OCI-LY3 (cell line): ENCODE measurements around the gene MOCOS.

Experiments used
- H2AFZ ChIP-seq: fragments of 200-600, 300-600 bp; shearing (Covaris generic); 2 replicates; pipeline ENCODE4 v1.6.0; 2014; ENCODE audit warnings: antibody characterized with exemption, low read depth, low read length
- H3K27ac ChIP-seq: fragments of 200-600, 300-600 bp; sonication (generic); 2 replicates; pipeline ENCODE4 v1.5.1; 2014; ENCODE audit warnings: mild to moderate bottlenecking, low read length, moderate library complexity, mixed read lengths
- H3K27me3 ChIP-seq: fragments of 200-600, 300-600 bp; sonication (generic); 2 replicates; pipeline ENCODE4 v1.6.1; 2014; ENCODE audit warnings: low read depth, low read length, mixed read lengths
- H3K36me3 ChIP-seq: fragments of 200-600, 300-600 bp; sonication (generic); replicated peaks from 2 replicates; pipeline ENCODE3; 2014; ENCODE audit warnings: low read depth, low read length, mixed read lengths
- H3K4me1 ChIP-seq: fragments of 300-600, 200-600 bp; sonication (generic); 2 replicates; pipeline ENCODE4 v1.6.1; 2014; ENCODE audit warnings: low read length, mixed read lengths
- H3K4me2 ChIP-seq: fragments of 200-600, 300-600 bp; sonication (generic); 2 replicates; pipeline ENCODE4 v1.6.1; 2014; ENCODE audit warnings: low read length, mixed read lengths
- H3K4me3 ChIP-seq: fragments of 300-600, 200-600 bp; sonication (generic); 2 replicates; pipeline ENCODE4 v1.5.1; 2014; ENCODE audit warnings: antibody characterized with exemption, mild to moderate bottlenecking, low read length, moderate library complexity
- H3K79me2 ChIP-seq: fragments of 300-600, 200-600 bp; shearing (Covaris generic); 2 replicates; pipeline ENCODE4 v1.6.1; 2014; ENCODE audit warnings: mild to moderate bottlenecking, low read length, mixed read lengths
- H3K9ac ChIP-seq: fragments of 300-600, 200-600 bp; shearing (Covaris generic); 2 replicates; pipeline ENCODE4 v1.6.0; 2014; ENCODE audit warnings: mild to moderate bottlenecking, low read length, moderate library complexity
- H3K9me3 ChIP-seq: fragments of 200-600, 300-600 bp; shearing (Covaris generic); 2 replicates; pipeline ENCODE4 v1.6.1; 2014; ENCODE audit warnings: low read length, mixed read lengths; ENCODE audit not compliant: insufficient read depth
- H4K20me1 ChIP-seq: fragments of 200-600, 300-600 bp; sonication (generic); 2 replicates; pipeline ENCODE4 v1.6.1; 2016; ENCODE audit warnings: low read length, mixed read lengths; ENCODE audit not compliant: insufficient read depth
- CTCF ChIP-seq: fragments of 200-600, 300-600 bp; sonication (generic); IDR thresholded peaks from 2 replicates; pipeline ENCODE4 v1.5.1; 2014; ENCODE audit warnings: antibody characterized with exemption, low read length, low read depth
- EZH2phosphoT487 ChIP-seq: fragments of 200-600 bp; shearing (Covaris generic); IDR thresholded peaks from 2 replicates; pipeline ENCODE4 v1.6.1; 2018; ENCODE audit warnings: antibody characterized with exemption, mixed run types, low read depth

The MOCOS gene

GRCh38 chr18:36302676-36303075, 115.4 kb downstream of the MOCOS start:
- peaks cover 58% of the 10 kb centered on the region for H3K27me3 ChIP-seq
- H3K79me2 ChIP-seq, result no peaks in the 10 kb centered on the region
- TF ChIP-seq CTCF (no peak), EZH2phosphoT487 (no peak)
- no peaks in the 10 kb centered on the region for H3K36me3 ChIP-seq
- H3K27ac ChIP-seq, result no peak overlapping the region
- no peak overlapping the region for H3K4me3 ChIP-seq
- no peaks in the 10 kb centered on the region for H3K9me3 ChIP-seq
- H3K4me2 ChIP-seq, result no peak overlapping the region
- H3K9ac ChIP-seq, result no peak overlapping the region
- no peaks in the 10 kb centered on the region for H3K4me1 ChIP-seq
- H2AFZ ChIP-seq, result no peak overlapping the region
- no peaks in the 10 kb centered on the region for H4K20me1 ChIP-seq

GRCh38 chr18:36303211-36303844, 116.0 kb downstream of the MOCOS start:
- Histone ChIP-seq H3K9me3 (no peaks in the 10 kb centered on the region), H3K4me3 (no peak overlapping the region), H3K36me3 (no peaks in the 10 kb centered on the region), H3K4me1 (no peaks in the 10 kb centered on the region), H2AFZ (no peak overlapping the region), H3K4me2 (no peak overlapping the region), H3K9ac (no peak overlapping the region), H3K79me2 (no peaks in the 10 kb centered on the region), H3K27me3 (peaks cover 55% of the 10 kb centered on the region), H3K27ac (no peak overlapping the region), H4K20me1 (no peaks in the 10 kb centered on the region)
- TF ChIP-seq CTCF (no peak), EZH2phosphoT487 (no peak)

- H3K4me1 ChIP-seq, result no peaks in the 10 kb centered on the region
- TF ChIP-seq CTCF (no peak), EZH2phosphoT487 (no peak)
- H3K27me3 ChIP-seq, result peaks cover 46% of the 10 kb centered on the region
- H4K20me1 ChIP-seq, result no peaks in the 10 kb centered on the region
- no peak overlapping the region for H3K4me2 ChIP-seq
- H3K9me3 ChIP-seq, result no peaks in the 10 kb centered on the region
- no peak overlapping the region for H2AFZ ChIP-seq
- H3K79me2 ChIP-seq, result no peaks in the 10 kb centered on the region
- no peak overlapping the region for H3K27ac ChIP-seq
- no peak overlapping the region for H3K9ac ChIP-seq
- no peak overlapping the region for H3K4me3 ChIP-seq
- H3K36me3 ChIP-seq, result no peaks in the 10 kb centered on the region
These were observed 117.4 kb downstream of the MOCOS start for GRCh38 chr18:36304723-36305122.

GRCh38 chr18:36305375-36305774, 118.1 kb downstream of the MOCOS start:
- Histone ChIP-seq H3K36me3 (no peaks in the 10 kb centered on the region), H3K4me2 (no peak overlapping the region), H3K4me3 (no peak overlapping the region), H2AFZ (no peak overlapping the region), H3K9me3 (no peaks in the 10 kb centered on the region), H3K27me3 (peaks cover 46% of the 10 kb centered on the region), H3K9ac (no peak overlapping the region), H3K4me1 (no peaks in the 10 kb centered on the region), H4K20me1 (no peaks in the 10 kb centered on the region), H3K79me2 (no peaks in the 10 kb centered on the region), H3K27ac (no peak overlapping the region)
- TF ChIP-seq EZH2phosphoT487 (no peak), CTCF (no peak)
